ENCODE measurements around the gene TJP3.

TJP3 gene

DNA sequence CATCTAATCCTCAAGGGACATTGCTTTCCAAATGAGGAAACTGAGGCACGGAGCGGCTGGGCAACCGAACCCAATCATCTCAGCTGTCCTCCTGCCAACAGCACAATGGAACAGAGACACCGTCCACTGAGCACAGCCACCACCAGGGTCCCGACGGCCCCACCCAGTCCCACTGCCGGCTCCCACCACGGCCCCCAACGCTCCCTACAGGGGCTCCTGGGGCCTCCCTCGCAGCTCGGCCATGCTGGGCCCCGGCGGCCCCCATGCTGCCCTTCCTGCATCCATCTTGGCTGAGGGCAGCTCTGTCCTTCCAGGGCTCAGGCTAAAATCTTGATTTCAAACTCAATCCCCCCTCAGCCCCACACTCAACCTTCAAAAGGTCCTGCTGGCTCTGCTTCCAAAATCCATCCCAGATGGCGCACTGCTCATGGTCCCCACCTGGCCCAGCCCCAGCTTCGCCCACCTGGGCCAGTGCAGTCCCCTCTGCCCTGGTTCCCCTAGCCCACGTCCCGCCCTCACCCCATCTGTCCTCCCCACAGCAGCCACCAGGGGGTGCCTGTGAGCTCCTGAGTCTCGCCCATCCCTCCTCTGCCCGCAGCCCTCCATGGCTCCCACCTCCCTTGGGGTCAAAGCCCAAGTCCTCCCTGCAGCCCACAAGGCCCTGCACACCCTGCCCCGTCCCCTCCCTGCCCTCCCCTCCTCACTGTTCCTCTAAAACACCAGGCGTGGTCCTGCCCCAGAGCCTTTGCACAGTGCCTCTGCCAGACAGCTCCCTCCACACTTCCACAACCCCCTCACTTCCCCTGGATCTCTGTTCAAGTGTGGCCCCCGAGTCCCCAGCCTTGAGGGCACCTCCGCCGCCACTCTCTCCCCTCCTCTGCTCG, 15.8 kb upstream of the TJP3 start:
- no peak for DNase-seq

DNA sequence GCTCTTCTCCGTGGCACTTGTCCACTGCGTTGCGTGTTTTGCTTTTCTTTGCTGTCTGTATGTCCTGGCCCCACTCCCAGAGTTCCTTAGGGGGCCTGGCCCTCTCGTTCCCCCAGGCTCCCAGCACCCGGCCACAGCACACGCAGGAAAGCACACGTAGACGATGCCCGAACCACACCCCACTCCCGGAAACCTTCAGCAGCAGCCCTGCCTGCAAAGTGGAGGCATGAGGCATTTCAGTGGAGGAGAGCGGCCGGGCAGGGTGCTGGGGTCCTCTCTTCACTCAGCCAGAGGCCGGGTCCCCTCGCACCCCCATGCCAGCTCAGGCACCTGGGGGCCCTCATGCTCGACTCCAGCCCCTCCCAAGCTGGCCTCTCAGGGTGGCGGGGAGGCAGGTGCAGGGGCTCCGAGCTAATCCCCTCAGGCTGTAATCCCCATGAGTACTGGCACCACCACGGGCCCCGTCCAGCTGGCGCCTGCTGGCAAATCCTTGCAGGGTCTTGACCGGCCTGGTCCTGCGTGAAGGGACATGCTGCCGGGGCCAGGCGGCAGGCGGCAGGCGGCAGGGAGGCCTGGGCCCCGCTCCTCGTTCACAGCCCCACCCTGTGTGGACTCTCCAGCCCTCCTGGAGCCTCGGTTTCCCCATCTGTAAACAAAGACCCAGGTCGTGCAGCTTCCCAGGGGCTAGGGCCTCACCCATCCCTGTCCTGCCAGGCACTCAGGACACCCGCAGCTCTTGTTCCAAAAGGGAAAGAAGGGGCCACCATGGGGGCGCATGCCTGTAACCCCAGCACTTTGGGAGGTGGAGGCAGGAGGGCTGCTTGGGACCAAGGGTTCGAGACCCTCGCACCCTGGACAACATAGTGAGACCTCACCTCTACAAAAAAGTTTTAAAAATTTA, 14.9 kb upstream of the TJP3 start:
- no peak for DNase-seq

GRCh38 chr19:3694361-3695123, 13.6 kb upstream of the TJP3 start:
- no peak for DNase-seq

DNA sequence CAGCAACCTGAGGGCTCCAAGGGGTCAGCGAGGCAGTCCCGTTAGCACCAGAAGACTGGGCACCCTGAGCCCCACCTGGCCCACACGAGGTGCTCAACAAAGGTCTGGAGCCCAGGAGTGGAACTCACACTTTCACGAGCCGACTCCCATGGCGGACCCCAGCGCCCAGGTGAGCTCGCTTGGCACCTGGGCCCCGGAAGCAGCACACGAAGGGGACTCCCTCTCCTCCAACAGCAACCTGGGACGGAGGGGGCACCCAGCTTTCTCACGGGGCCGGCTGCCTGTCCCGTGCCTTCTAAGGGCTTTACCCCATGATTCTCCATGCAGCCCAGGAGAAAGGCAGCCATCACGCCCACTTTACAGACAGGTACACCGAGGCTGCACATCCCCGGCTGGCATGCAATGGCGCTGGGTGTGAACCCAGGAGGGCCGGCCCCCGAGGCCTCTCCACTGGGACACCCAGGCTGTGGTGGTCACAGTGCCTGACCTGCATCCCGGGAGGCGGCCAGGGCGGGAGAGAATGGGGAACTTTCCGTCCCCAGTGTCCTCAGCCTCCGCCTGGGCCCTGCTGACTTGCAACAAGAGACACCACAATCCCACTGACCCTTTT, 13.0 kb upstream of the TJP3 start:
- no peak for DNase-seq

GRCh38 chr19:3695986-3696659, 12.1 kb upstream of the TJP3 start:
- DNase-seq = no peak

DNA sequence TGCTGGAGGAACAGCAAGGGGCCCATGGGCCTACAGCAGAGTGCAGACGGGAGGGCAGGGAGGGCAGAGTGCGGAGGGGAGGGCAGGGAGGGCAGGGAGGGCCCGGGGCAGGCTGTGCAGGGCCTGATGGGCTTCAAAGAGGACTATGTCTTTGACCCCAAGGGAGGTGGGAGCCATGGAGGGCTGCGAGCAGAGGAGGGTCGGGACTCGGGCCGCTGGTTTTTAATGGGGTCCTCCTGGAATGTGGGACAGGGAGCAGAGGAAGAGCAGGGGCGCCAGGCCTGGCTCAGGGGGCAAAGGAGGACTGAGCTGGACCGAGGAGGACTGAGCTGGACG, 11.6 kb upstream of the TJP3 start:
- DNase-seq = no peak

GRCh38 chr19:3697094-3697493, 11.1 kb upstream of the TJP3 start:
- no peak for DNase-seq

GRCh38 chr19:3697671-3698385, 10.4 kb upstream of the TJP3 start:
- DNase-seq = no peak

DNA sequence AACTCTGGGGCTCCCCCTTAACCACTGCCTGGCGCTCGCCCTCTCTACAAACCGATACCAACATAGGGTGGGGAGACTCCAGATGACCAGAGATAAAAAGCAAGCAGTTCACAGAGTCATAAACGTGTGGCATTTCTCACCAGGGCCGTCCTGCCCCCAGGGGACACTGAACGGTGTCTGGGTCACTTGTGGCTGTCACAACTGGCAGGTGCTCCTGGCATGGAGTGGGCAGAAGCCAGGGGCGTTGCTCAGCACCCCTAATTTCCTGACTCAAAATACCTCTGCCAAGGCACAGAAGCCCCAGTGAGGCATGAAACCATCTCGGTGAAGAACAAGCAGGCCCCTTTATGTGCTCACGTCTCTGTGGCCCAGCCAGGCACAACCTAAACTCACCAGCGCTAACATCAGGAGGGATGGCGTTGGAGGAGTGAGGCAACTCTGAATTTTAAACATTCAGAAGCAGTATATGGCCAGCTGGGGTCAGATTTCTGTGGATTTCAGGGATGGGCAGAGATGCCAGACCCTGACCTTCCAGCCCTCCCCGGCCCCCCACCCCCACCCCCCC, 9.7 kb upstream of the TJP3 start:
- no peak for DNase-seq

DNA sequence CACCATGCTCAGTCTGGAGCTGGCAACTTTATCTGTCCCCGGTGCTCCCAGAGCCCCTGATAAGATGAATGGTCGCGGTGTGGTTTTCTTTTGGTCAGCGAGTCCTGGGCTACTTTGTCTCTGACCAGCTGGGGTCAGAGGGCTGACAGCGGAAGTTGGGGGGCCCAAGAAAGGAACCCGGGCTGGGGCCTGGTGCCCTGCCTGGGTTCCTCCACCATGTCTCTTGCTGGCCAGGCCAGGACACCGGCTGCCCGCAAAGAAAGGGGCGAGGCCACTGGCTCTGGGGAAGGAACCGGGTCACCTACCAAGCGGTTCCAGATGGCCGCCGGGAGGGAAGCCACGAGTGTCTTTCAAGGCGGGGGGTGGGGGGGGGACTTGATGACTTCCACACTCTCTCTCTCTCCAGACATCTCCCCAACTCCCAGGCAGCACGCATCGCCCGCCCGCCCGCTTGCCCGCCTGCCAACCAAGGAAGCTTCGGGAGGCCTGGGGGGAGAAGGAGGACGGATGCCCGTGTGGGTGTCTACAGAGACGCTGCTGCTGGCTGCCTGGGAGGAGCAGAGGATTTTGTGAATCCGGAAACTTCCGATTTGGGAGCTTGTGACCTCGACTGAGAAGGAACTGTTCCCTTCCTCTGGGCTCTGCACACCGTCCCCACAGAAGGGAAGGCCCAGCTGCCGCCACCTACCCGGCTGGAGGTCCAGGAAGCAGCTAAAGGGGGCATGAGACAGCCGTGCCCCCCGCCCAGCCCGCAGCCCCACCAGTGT, 9.0 kb upstream of the TJP3 start:
- no peak for DNase-seq

DNA sequence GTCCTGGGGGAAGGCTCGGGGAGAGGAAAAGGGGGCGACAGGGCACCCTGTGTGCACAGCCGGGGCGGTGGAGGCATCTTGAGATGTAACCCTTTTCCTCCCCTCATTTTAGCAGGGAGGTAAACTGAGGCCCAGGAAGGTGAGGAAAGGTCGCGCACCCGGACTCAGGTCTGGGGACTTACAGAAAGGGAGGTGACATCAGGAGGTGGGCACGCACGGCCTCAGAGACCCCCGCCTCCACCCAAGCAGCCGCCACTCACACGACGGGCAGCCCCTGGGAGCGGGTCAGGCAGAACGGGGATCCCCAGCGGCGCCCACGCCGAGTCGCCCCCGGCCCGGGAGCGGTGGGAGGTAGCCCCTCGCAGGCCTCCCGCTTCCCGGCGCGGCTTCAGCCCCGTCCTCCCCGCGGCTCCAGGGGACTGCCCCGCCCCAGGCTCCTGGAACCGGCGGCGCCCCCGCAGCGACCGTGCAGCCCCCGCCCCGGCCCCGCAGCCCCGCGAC, 8.4 kb upstream of the TJP3 start:
- DNase-seq = no peak

DNA sequence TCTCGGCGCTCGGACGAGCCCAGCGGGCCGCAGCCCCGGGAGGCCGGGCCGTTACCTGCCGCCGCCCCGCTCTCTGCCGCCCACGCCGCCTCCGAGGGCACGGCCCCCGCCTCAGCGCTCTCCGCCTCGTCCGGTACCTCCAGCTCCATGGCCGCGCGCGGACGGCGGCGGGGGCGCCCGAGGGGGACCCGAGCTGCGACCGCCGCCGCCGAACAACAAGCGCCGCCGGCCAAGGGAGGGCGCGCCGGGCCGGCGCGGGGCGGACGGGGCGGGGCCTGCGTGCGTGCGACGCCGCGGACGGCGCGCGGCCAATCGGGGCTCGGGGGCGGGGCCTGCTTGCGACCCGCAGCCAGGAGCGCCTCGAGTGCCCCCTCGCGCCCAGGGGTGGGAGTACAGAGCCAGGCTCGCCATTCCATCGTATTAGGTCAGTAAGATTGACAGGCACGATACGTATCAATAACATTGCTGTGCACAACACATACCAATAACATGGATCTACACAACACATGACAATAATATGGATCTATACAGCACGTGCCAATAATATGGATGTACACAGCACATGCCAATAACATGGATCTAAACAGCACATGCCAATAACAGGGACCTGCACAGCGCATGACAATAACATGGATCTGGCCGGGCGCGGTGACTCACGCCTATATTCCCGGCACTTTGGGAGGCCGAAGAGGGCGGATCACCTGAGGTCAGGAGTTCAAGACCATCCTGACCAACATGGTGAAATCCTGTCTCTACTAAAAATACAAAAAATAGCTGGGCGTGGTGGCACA, 7.7 kb upstream of the TJP3 start, which contains the start of gene PIP5K1C:
Gene PIP5K1C, minus strand, starts transcription at position 227 of the 791 bp plus-strand sequence. Its CDS starts 78 bp downstream, at position 149.
- DNase-seq = peak; percentile 89

DNA sequence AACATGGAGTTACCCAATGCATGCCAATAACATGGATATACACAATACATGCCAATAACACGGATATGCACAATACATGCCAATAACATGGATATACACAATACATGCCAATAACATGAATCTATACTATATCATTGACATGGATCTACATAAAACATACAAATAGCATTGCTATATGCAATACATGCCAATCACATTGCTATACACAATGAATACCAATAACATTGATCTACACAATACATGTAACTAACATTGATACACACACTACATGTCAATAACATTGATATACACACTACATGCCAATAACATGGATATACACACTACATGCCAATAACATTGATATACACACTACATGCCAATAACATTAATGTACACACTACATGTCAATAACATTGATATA, 7.0 kb upstream of the TJP3 start:
- DNase-seq = no peak

- DNase-seq = no peak
These were observed 347 bp upstream of the TJP3 start for GRCh38 chr19:3707868-3708206.

DNA sequence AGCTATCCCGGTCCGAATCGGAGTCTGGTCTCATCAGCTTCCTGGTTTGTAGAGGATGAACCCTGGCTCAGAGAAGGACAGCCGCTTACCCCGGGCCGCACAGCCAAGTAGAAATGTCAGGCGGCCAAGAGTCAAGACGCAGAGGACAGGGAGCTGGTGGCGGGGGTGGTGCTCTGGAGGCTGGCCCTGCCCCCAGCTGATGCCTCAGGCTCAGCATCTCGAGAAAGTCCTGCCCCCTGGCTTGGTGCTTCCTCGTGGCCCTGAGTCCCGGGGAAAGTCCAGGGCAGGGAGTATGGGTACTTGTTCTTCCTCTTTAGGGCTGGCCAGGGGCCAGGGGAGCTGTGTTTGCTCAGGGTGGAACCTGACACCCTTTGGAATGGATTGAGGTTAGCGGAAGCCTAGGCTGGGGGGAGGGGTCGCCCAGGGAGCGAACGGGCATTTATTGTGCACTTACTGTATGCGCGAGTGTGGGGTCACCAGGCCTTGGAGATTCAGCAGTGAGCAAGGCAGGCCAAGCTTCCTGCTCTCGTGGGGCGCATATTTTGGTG, 2.2 kb downstream of the TJP3 start:
- peak; percentile 40 for DNase-seq

- no peak for DNase-seq
These were observed 4.8 kb downstream of the TJP3 start for GRCh38 chr19:3712663-3713611.

DNA sequence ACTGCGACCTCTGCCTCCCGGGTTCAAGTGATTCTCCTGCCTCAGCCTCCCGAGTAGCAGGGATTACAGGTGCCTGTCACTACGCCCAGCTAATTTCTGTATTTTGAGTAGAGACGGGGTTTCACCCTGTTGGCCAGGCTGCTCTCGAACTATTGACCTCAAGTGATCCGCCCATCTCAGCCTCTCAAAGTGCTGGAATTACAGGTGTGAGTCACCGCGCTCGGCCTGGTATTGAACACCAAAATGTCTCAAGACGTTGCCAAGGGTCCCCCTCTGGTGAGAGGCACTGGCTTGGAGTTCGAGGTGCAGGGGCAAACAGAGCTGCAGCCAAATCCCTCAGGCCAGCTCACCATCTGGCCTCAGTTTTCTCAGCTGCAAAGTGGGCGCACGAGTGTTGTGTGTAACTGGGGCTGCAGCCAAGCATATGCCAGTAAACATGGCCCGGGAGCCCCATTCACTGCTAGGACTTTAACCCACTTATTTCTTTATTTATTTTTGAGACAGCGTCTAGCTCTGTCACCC, 8.0 kb downstream of the TJP3 start:
- no peak for DNase-seq

DNA sequence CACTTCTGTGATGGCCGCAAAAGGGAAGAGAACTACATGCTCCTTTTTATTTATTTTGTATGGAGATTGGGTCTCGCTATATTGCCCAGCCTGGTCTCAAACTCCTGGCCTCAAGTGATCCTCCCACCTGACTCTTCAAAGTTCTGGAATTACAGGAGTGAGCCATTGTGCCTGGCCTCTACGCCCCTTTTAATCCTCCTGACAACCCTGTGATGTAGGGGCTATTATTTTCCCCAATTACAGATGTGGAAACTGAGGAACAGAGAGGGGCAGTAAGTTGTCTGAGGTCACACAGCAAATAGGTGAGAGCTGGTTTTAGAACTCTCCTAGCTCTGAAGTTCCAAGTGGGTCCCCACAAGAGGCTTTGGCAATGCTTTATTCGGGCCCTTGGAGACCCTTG, 11.7 kb downstream of the TJP3 start:
- no peak for DNase-seq

Data from NCI-H1105 (cell line).